H1 (cell line): ENCODE results near the gene HRH4. TPM values are rescaled to one million over a fixed set of nuclear protein-coding genes. Genes with fewer than 3 reads are reported as not detected.

ENCODE experiments used
- CTCF ChIA-PET: fragments of 300-600 bp; sonication (Branson Sonifier 250); formaldehyde crosslinking; loops from one replicate; lab custom pipeline; 2021; ENCODE audit not compliant: partially characterized antibody; lab: Charles Lee
- POLR2A ChIA-PET: fragments of 300-600 bp; sonication (Branson Sonifier 250); formaldehyde crosslinking; loops from one replicate; lab custom pipeline; 2021; ENCODE audit warnings: inconsistent platforms; ENCODE audit not compliant: partially characterized antibody; lab: Charles Lee
- DNase-seq, 2 experiments: peaks; one replicate each; pipeline versions ENCODE4 v3.0.0 to v3.0.0-alpha.2; 2010 to 2022; ENCODE audit warnings: low spot score in 2 of 2, low read depth in 1 of 2, mixed read lengths in 1 of 2
- FAIRE-seq: peaks from 2 replicates; lab custom pipeline; 2011; peaks lifted over from hg19 to GRCh38; lab: Jason Lieb, UNC
- H2AFZ ChIP-seq: 2 replicates; pipeline ENCODE4 v1.8.1; 2012; ENCODE audit warnings: low read length, inconsistent platforms
- H2AK5ac ChIP-seq: 2 replicates; pipeline ENCODE4 v1.6.1; 2013; ENCODE audit warnings: low read depth, low read length
- H2BK120ac ChIP-seq: replicated peaks from 2 replicates; pipeline ENCODE3; 2013; ENCODE audit warnings: low read depth, low read length, inconsistent platforms
- H2BK12ac ChIP-seq: 2 replicates; pipeline ENCODE4 v1.6.1; 2013; ENCODE audit warnings: low read depth, low read length
- H2BK15ac ChIP-seq: 2 replicates; pipeline ENCODE4 v1.6.1; 2013; ENCODE audit warnings: low read length
- H2BK20ac ChIP-seq: 2 replicates; pipeline ENCODE4 v1.6.1; 2013; ENCODE audit warnings: low read length
- H2BK5ac ChIP-seq: 2 replicates; pipeline ENCODE4 v1.6.1; 2013; ENCODE audit warnings: low read depth, low read length
- H3K14ac ChIP-seq: 2 replicates; pipeline ENCODE4 v1.6.1; 2013; ENCODE audit warnings: inconsistent platforms; ENCODE audit not compliant: insufficient read length
- H3K18ac ChIP-seq: 2 replicates; pipeline ENCODE4 v1.6.1; 2013; ENCODE audit warnings: low read length; ENCODE audit errors: extremely low read depth
- H3K23ac ChIP-seq: 2 replicates; pipeline ENCODE4 v1.6.1; 2013; ENCODE audit warnings: inconsistent platforms; ENCODE audit not compliant: insufficient read length
- H3K23me2 ChIP-seq: 2 replicates; pipeline ENCODE4 v1.6.1; 2013; ENCODE audit warnings: low read depth, low read length
- H3K27ac ChIP-seq: 2 replicates; pipeline ENCODE4 v1.6.1; 2011; ENCODE audit warnings: low read depth, low read length, inconsistent platforms
- H3K27me3 ChIP-seq, 4 experiments: replicated peaks in 1 of 4; 1 replicate in 1 of 4; 2 replicates in 3 of 4; pipeline versions ENCODE4 v1.6.1 to v1.8.1; 2011 to 2013; ENCODE audit warnings: low read length in 3 of 4, mild to moderate bottlenecking in 3 of 4, inconsistent platforms in 2 of 4, mixed read lengths in 2 of 4, moderate library complexity in 1 of 4; ENCODE audit not compliant: control insufficient read depth in 3 of 4, insufficient read depth in 3 of 4; ENCODE audit errors: extremely low read depth in 1 of 4
- H3K36me3 ChIP-seq, 4 experiments: 2 replicates each; pipeline versions ENCODE4 v1.6.1 to v1.8.1; 2011 to 2013; ENCODE audit warnings: mild to moderate bottlenecking in 4 of 4, low read length in 3 of 4, moderate library complexity in 2 of 4, control low read depth in 1 of 4, inconsistent platforms in 1 of 4; ENCODE audit not compliant: insufficient read depth in 4 of 4, control insufficient read depth in 2 of 4
- H3K4ac ChIP-seq: replicated peaks from 2 replicates; pipeline ENCODE3; 2013; ENCODE audit warnings: low read length, low read depth, mixed read lengths, inconsistent platforms; ENCODE audit not compliant: insufficient read length
- H3K4me1 ChIP-seq, 4 experiments: replicated peaks in 1 of 4; 1 replicate in 1 of 4; 2 replicates in 3 of 4; pipeline versions ENCODE4 v1.6.1 to v1.8.1; 2011 to 2013; ENCODE audit warnings: low read length in 3 of 4, inconsistent platforms in 2 of 4, mixed read lengths in 1 of 4; ENCODE audit not compliant: insufficient read depth in 4 of 4, control insufficient read depth in 3 of 4
- H3K4me2 ChIP-seq, 2 experiments: 2 replicates each; pipeline versions ENCODE4 v1.6.1 to v1.8.1; 2011 to 2013; ENCODE audit warnings: low read depth in 2 of 2, low read length in 2 of 2, control low read depth in 1 of 2, inconsistent platforms in 1 of 2, mild to moderate bottlenecking in 1 of 2; ENCODE audit not compliant: insufficient read depth in 1 of 2
- H3K4me3 ChIP-seq, 4 experiments: fragments of 200-600, 300-600 bp in 1 of 4; sonication (generic), shearing (Covaris generic), sonication (Bioruptor Twin) in 1 of 4; 2 replicates each; pipeline versions ENCODE4 v1.5.1 to v1.8.1; 2011 to 2016; ENCODE audit warnings: low read length in 4 of 4, low read depth in 3 of 4, control low read depth in 2 of 4, inconsistent platforms in 2 of 4, mild to moderate bottlenecking in 2 of 4, mixed read lengths in 1 of 4, moderate library complexity in 1 of 4; ENCODE audit not compliant: insufficient read depth in 2 of 4; ENCODE audit errors: extremely low read depth in 1 of 4
- H3K56ac ChIP-seq: replicated peaks from 2 replicates; pipeline ENCODE3; 2013; ENCODE audit warnings: low read depth, mild to moderate bottlenecking, mixed read lengths, low read length, inconsistent platforms; ENCODE audit not compliant: insufficient read length
- H3K79me1 ChIP-seq: 2 replicates; pipeline ENCODE4 v1.6.1; 2013; ENCODE audit warnings: low read depth, low read length, control low read depth
- H3K79me2 ChIP-seq, 2 experiments: 2 replicates each; pipeline versions ENCODE4 v1.6.1 to v1.8.1; 2012 to 2013; ENCODE audit warnings: low read length in 2 of 2, mild to moderate bottlenecking in 2 of 2, inconsistent platforms in 1 of 2; ENCODE audit not compliant: insufficient read depth in 2 of 2, control insufficient read depth in 1 of 2
- H3K9ac ChIP-seq, 4 experiments: replicated peaks in 1 of 4; 1 replicate in 1 of 4; 2 replicates in 3 of 4; pipeline versions ENCODE4 v1.6.1 to v1.8.1; 2011 to 2013; ENCODE audit warnings: low read depth in 3 of 4, low read length in 3 of 4, control low read depth in 2 of 4, mild to moderate bottlenecking in 2 of 4, moderate library complexity in 2 of 4, inconsistent platforms in 1 of 4; ENCODE audit errors: extremely low read depth in 1 of 4
- H3K9me3 ChIP-seq, 2 experiments: 2 replicates each; pipeline versions ENCODE4 v1.6.1 to v1.8.1; 2012 to 2013; ENCODE audit warnings: mild to moderate bottlenecking in 2 of 2, moderate library complexity in 2 of 2, control low read depth in 1 of 2, inconsistent platforms in 1 of 2, low read depth in 1 of 2, low read length in 1 of 2, mixed read lengths in 1 of 2; ENCODE audit not compliant: insufficient read depth in 2 of 2
- H4K20me1 ChIP-seq, 2 experiments: replicated peaks in 1 of 2; 2 replicates each; pipeline versions ENCODE3 to v1.8.1; 2011 to 2013; ENCODE audit warnings: inconsistent platforms in 2 of 2, low read length in 2 of 2, mild to moderate bottlenecking in 1 of 2; ENCODE audit not compliant: insufficient read depth in 2 of 2, control insufficient read depth in 1 of 2
- H4K5ac ChIP-seq: 2 replicates; pipeline ENCODE4 v1.6.1; 2013; ENCODE audit warnings: low read length, low read depth, mixed read lengths, inconsistent platforms; ENCODE audit not compliant: insufficient read length
- H4K8ac ChIP-seq: 2 replicates; pipeline ENCODE4 v1.8.0; 2013; ENCODE audit warnings: mild to moderate bottlenecking, moderate library complexity, low read length, inconsistent platforms; ENCODE audit not compliant: insufficient read depth; ENCODE audit errors: extremely low read depth
- H4K91ac ChIP-seq: replicated peaks from 2 replicates; pipeline ENCODE3; 2013; ENCODE audit warnings: low read length, mixed read lengths, inconsistent platforms; ENCODE audit not compliant: insufficient read length
- ASH2L ChIP-seq: fragments of 200-600, 300-600 bp; sonication (generic); IDR thresholded peaks from one replicate; pipeline ENCODE4 v1.7.1; 2017; ENCODE audit warnings: low read length
- BACH1 ChIP-seq: IDR thresholded peaks from 2 replicates; pipeline ENCODE4 v1.6.1; 2012; ENCODE audit warnings: low read length, improper control_type of control experiment
- GABPA ChIP-seq: IDR thresholded peaks from 2 replicates; pipeline ENCODE4 v1.6.1; 2011; ENCODE audit warnings: mild to moderate bottlenecking, low read length, moderate library complexity, borderline replicate concordance; ENCODE audit not compliant: insufficient read depth
- HDAC2 ChIP-seq, 2 experiments: fragments of 300-600 bp in 1 of 2; sonication (generic) in 1 of 2; IDR thresholded peaks; 2 replicates each; pipeline ENCODE4 v1.6.1; 2011 to 2012; ENCODE audit warnings: low read depth in 2 of 2, low read length in 2 of 2, mild to moderate bottlenecking in 2 of 2, moderate library complexity in 2 of 2, borderline replicate concordance in 1 of 2, inconsistent platforms in 1 of 2
- HDAC6 ChIP-seq: IDR thresholded peaks from one replicate; pipeline ENCODE4 v1.7.1; 2012; ENCODE audit warnings: low read depth, mild to moderate bottlenecking, inconsistent platforms, low read length, moderate library complexity
- RFX5 ChIP-seq: IDR thresholded peaks from 2 replicates; pipeline ENCODE4 v1.6.1; 2011; ENCODE audit warnings: low read depth, low read length, improper control_type of control experiment, borderline replicate concordance
- SIRT6 ChIP-seq: IDR thresholded peaks from one replicate; pipeline ENCODE4 v1.7.1; 2012; ENCODE audit warnings: low read length, inconsistent platforms
- SP2 ChIP-seq: IDR thresholded peaks from 2 replicates; pipeline ENCODE4 v1.6.1; 2012; ENCODE audit warnings: mild to moderate bottlenecking, low read length, inconsistent platforms
- TBP ChIP-seq: IDR thresholded peaks from 2 replicates; pipeline ENCODE4 v1.6.1; 2011; ENCODE audit warnings: low read depth, low read length, improper control_type of control experiment
- YY1 ChIP-seq: IDR thresholded peaks from 2 replicates; pipeline ENCODE4 v1.6.1; 2011; ENCODE audit warnings: low read depth, mild to moderate bottlenecking, low read length
- WGBS, 2 experiments: shearing (Covaris generic) in 1 of 2; methylation state at CpG; one replicate each; pipeline versions ENCODE4 v1.1.6 to v1.1.7; 2013 to 2015; ENCODE audit warnings: low lambda C conversion rate in 2 of 2, mixed read lengths in 2 of 2, inconsistent platforms in 1 of 2, low coverage in 1 of 2, missing lambda C conversion rate in 1 of 2; ENCODE audit not compliant: insufficient replicate concordance in 2 of 2, insufficient coverage in 1 of 2, insufficient read length in 1 of 2; ENCODE audit errors: extremely low coverage in 1 of 2, missing lambda C conversion rate in 1 of 2; 5-methylcytosine and 5-hydroxymethylcytosine counted together
- polyA plus RNA-seq, 7 experiments: library from polyadenylated mRNA; depleted of rRNA in 3 of 7; stranded (reverse) in 5 of 7; unstranded in 2 of 7; fragments of >200 nt in 5 of 7; fragments of 200-250 nt in 2 of 7; gene quantifications; 1 replicate in 5 of 7; 2 replicates in 1 of 7; 4 replicates in 1 of 7; pipeline versions ENCODE4 v1.2.1 to v1.2.3, GENCODE V29; 2011 to 2013; ENCODE audit warnings: missing spikeins in 2 of 7, mixed read lengths in 2 of 7
- total RNA-seq: library from RNA; stranded (reverse); fragmentation: NEBNext Ultra II Directional; extraction: Animal tissue kit (Norgen Biotek cat#: 25700); gene quantifications from 2 replicates; pipeline ENCODE4 v1.2.1, GENCODE V29; 2021
- TF ChIP-seq, protein P1 (sequence below): IDR thresholded peaks from 2 replicates; pipeline ENCODE4 v1.6.1; 2011; ENCODE audit warnings: low read length, improper control_type of control experiment
- TF ChIP-seq, protein P2 (sequence below): IDR thresholded peaks from 2 replicates; pipeline ENCODE4 v1.6.1; 2012; ENCODE audit warnings: inconsistent platforms
- TF ChIP-seq, protein P3 (sequence below): IDR thresholded peaks from 2 replicates; pipeline ENCODE4 v1.6.1; 2012; ENCODE audit warnings: inconsistent platforms

Gene HRH4
- total and polyA plus RNA-seq, 2 of the 8 experiments (the other 6 are each of a cell fraction or from before 2014, with no cell fraction given): 0.03 TPM; not detected in 1

DNA sequence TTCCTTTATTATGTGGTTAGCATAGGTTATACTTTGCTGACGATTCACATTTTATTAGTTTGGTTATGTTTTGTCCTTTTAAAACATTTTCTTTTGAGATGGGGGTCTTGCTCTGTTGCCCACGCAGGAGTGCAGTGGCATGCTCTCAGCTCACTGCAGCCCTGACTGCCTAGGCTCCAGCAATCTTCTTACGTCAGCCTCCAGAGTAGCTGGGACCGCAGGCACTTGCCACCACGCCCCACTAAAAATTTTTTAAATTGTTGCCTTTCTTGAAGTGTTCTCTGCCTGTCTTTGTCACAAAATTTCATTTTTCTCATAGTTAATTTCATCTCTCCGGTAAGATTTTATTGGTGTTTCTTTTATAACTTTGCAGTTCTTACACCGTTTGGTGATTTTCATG is 18.9 kb downstream of the HRH4 start:
- H3K14ac ChIP-seq: no peak overlapping the region
- H3K4ac ChIP-seq: no peak overlapping the region
- H4K5ac ChIP-seq: no peak overlapping the region
- ChIA-PET POLR2A (no interaction called here), CTCF (interaction anchor here (2.5 kb wide), 1 partner anchor 9 kb away, joined by 10 read pairs; no protein-coding TSS in a partner anchor)
- H2BK12ac ChIP-seq: no peak overlapping the region
- H3K4me3 ChIP-seq: no peak overlapping the region
- 78% methylated on average over 7 of the region's 7 CpGs; no CpG with 5 or more reads in 1 of the 2 experiments for WGBS, 2 experiments
- H3K23me2 ChIP-seq: no peaks in the 10 kb centered on the region
- H2BK15ac ChIP-seq: no peak overlapping the region
- H3K56ac ChIP-seq: no peak overlapping the region
- no peak overlapping the region for H3K4me2 ChIP-seq
- no peak overlapping the region for H4K91ac ChIP-seq
- no peaks in the 10 kb centered on the region for H3K79me2 ChIP-seq
- no peak overlapping the region for H2BK120ac ChIP-seq
- no peak overlapping the region for H2AK5ac ChIP-seq
- no peak overlapping the region for H3K18ac ChIP-seq
- no peaks in the 10 kb centered on the region for H4K20me1 ChIP-seq
- peaks cover 0 to 3% of the 10 kb centered on the region in 2 experiments; a peak in 1 of 4 replicates for H3K9me3 ChIP-seq
- H3K4me1 ChIP-seq: no peaks in the 10 kb centered on the region
- no peak overlapping the region for H3K27ac ChIP-seq
- H3K27me3 ChIP-seq: no peaks in the 10 kb centered on the region
- no peak overlapping the region for H2BK20ac ChIP-seq
- no peak overlapping the region for H4K8ac ChIP-seq
- DNase-seq: no peak
- no peak for FAIRE-seq
- no peaks in the 10 kb centered on the region for H3K79me1 ChIP-seq
- no peak overlapping the region for H3K9ac ChIP-seq
- H2BK5ac ChIP-seq: no peak overlapping the region
- H3K36me3 ChIP-seq: no peaks in the 10 kb centered on the region
- H2AFZ ChIP-seq: no peak overlapping the region
- H3K23ac ChIP-seq: no peak overlapping the region
- TF ChIP-seq SP2 (no peak), TBP (no peak), HDAC6 (no peak), YY1 (no peak), GABPA (no peak), BACH1 (no peak), HDAC2 (IDR thresholded peaks at IDR 0.05; ENCODE audit: borderline replicate concordance in 1 of 2, low read depth in 2 of 2, low read length in 2 of 2) (no peak), ASH2L (no peak), SIRT6 (no peak), RFX5 (no peak)
- TF ChIP-seq, protein P1, sequence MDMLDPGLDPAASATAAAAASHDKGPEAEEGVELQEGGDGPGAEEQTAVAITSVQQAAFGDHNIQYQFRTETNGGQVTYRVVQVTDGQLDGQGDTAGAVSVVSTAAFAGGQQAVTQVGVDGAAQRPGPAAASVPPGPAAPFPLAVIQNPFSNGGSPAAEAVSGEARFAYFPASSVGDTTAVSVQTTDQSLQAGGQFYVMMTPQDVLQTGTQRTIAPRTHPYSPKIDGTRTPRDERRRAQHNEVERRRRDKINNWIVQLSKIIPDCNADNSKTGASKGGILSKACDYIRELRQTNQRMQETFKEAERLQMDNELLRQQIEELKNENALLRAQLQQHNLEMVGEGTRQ: no peak
- TF ChIP-seq, protein P2, sequence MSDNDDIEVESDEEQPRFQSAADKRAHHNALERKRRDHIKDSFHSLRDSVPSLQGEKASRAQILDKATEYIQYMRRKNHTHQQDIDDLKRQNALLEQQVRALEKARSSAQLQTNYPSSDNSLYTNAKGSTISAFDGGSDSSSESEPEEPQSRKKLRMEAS: no peak
- TF ChIP-seq, protein P3, sequence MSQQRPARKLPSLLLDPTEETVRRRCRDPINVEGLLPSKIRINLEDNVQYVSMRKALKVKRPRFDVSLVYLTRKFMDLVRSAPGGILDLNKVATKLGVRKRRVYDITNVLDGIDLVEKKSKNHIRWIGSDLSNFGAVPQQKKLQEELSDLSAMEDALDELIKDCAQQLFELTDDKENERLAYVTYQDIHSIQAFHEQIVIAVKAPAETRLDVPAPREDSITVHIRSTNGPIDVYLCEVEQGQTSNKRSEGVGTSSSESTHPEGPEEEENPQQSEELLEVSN: no peak
